DMS 273 (cell line): ENCODE results near the gene ACSF3.

Experiments
- DNase-seq: peaks from one replicate; lab custom pipeline; 2025; ENCODE audit not compliant: unreplicated experiment; lab: John Stamatoyannopoulos, UW

The ACSF3 gene

GRCh38 chr16:89142474-89143195 lies 49.0 kb downstream of the ACSF3 start:
- DNase-seq = no peak

GRCh38 chr16:89143201-89143741 lies 49.6 kb downstream of the ACSF3 start:
- DNase-seq = no peak

- DNase-seq = no peak
Measured at GRCh38 chr16:89143911-89144675, 50.4 kb downstream of the ACSF3 start.

DNA sequence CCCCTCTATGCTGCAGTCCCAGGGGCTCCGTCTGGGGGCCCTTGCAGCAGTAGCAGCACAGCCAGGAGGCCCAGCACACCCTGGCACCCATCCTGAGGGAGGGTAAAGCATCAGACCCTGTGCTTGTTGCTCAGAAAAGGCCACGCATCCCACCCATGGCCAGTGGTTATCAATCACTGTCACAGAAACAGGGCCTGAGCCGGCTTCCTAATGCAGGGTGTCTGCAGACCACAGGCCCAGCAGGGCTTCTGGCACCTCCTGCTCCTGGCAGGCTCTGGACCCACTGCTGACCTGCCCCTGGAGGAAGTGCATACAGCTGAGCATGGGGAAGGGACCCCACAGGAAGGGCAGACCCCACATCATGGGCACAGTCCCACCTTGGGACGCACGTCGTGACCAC lies 51.0 kb downstream of the ACSF3 start:
- no peak for DNase-seq

GRCh38 chr16:89145406-89146161 lies 51.9 kb downstream of the ACSF3 start:
- no peak for DNase-seq

- DNase-seq = no peak
Measured at GRCh38 chr16:89146211-89147005, 52.8 kb downstream of the ACSF3 start.

DNA sequence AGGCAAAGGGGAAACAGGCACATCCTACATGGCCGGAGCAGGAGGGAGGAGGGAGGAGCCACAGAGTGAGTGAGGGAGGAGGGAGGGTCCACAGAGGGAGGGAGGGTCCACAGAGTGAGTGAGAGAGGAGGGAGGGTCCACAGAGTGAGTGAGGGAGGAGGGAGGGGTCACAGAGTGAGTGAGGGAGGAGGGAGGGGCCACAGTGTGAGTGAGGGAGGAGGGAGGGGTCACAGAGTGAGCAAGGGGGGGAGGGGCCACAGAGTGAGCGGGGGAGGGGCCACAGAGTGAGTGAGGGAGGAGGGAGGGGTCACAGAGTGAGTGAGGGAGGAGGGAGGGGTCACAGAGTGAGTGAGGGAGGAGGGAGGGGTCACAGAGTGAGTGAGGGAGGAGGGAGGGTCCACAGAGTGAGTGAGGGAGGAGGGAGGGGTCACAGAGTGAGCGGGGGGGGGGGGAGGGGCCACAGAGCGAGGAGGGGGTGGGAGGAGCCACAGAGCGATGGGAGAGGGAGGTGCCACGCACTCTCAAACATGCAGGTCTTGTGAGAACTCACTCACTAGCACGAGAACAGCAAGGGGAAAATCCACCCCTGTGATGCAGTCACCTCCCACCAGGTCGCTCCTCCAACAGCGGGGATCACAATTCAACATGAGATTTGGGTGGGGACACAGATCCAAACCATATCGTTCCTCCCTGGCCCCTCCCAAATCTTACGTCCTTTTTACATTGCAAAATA lies 53.6 kb downstream of the ACSF3 start:
- DNase-seq = no peak

DNA sequence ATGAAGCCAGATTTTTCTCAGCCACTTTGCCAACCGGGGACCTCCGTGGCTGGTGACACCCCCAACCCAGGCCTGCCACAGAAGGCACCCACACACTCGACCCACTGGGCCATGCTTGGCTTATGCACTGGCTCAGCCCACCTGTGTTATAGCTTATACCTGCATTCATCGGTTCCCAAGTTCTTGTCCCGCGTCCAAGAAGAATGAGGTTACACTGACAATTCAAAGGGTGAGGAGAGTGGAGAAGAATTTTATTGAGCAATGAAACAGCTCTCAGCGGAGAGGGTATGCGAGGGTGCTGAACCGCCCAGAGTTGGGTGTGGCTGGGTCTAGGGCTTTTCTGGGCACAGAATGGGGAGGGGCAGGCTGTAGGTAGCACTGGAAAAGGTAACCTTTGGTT lies 55.7 kb downstream of the ACSF3 start:
- peak; percentile 50 for DNase-seq

DNA sequence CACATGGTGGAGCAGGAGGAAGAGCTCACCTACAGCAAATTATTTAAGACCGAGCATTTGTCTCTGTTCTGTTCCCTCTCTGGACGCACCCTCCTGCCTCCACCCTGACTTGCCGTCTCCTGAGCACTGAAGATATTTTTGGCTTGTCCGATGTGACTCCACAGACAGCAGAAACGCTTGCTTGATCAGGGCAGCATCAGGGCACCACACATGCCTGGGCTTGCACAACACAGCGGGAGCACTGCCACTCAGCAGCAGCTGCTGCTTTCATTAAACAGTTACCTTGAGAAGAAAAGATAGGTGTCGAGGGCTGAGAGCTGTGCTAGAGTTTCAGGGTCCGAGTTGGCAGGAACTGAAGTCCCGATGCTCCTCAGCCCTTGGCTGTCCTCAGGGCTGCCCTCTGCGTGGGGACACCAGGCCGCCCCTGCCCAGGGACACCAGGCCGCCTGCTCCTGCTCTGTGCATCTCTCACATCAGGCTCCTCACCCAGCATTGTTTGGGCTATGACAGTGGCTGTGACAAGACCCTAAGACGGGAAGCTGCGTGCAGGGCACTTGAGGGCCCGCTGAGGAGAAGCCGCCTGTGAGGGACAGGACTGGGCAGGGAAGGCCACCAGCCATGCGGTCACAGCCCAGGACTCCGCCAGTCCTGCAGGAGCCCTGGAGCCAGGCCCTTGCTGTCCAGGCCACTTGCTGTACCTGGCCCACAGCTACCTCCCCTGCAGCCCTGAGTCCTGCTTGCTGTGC lies 56.6 kb downstream of the ACSF3 start:
- peak; percentile 73 for DNase-seq

DNA sequence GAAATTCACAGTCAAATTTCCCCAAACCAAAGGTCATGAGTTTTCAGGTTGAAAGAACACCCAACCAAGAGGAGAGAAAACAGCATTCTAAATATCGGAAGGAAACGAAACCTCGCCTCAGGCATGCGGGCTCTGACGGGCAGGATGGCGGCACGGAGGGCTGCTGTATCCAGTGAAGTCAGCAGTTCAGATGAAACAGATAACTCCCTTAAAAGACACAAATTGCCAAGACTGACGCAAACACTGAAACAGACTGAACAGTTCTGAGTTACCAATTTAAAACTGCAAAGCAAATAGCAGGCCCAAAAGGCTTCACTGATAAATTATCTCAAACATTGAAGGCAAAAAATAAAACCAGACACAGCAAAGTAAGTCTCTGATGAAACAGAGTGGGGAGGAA lies 57.3 kb downstream of the ACSF3 start:
- DNase-seq = no peak

GRCh38 chr16:89152831-89153700 lies 59.4 kb downstream of the ACSF3 start:
- peak; percentile 49 for DNase-seq

GRCh38 chr16:89153848-89154271 lies 60.2 kb downstream of the ACSF3 start:
- DNase-seq = peak; percentile 41

- DNase-seq = peak; percentile 55
Measured at GRCh38 chr16:89154390-89155183, 60.9 kb downstream of the ACSF3 start.

GRCh38 chr16:89155184-89155679 lies 61.6 kb downstream of the ACSF3 start:
- no peak for DNase-seq

- DNase-seq = peak; percentile 40
Measured at GRCh38 chr16:89155851-89156739, 62.4 kb downstream of the ACSF3 start.
